Right hindlimb (tissue), 1 donor: ENCODE measurements around the gene PTPRF.
"Not testable (repeated sequence)": the region's sequence is repeated elsewhere in the genome, so short reads cannot be mapped to it uniquely, and the experiment has no call there.

ENCODE experiments used
- DNase-seq: peaks from one replicate; pipeline ENCODE4 v3.0.0-alpha.2; 2018

The PTPRF gene

DNA sequence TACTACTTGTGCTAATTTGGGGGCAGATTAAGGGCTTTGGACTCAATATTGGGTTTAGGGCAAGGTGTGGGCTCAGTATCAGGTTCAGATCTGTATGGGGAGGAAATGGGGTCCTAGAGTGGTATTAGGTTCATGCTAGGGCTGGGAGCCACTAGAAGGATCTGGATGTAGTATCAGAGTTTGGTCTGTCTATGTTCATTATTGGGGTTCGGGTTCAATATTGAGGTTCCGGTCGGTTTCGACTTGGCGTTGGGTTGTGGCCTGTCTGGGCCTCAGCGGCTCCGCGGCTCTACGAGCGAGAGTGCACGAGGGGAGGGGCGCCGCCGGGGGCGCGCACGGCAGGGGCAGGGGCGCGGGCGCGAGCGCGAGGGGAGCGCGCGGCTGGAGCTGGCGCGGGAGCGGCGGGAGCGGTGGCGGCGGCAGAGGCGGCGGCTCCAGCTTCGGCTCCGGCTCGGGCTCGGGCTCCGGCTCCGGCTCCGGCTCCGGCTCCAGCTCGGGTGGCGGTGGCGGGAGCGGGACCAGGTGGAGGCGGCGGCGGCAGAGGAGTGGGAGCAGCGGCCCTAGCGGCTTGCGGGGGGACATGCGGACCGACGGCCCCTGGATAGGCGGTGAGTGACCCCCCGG is at the start of gene PTPRF:
Gene PTPRF (plus strand): TSS at position 401 of the 624 bp plus-strand sequence. CDS start 14,193 bp downstream, outside the sequence.
- peak; percentile 78 for DNase-seq

DNA sequence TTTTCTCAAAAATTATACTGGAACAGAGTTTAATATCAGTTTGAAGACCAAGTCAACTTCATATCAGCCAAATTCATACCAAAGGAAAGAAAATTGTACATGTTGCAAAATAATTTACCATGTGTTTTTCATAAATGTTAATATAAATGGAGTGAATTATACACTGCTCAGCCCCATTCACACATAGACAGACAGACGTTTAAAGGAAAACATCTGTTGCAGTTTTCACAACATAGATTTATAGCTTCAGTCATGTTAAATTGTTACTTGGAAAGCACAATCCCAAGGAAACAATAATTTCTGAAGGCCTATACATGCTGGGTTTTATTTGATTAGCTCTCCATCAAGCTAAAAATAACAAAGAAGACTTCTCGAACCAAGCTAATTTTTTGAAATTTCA is 49.2 kb upstream of the PTPRF start:
- DNase-seq, result no peak

DNA sequence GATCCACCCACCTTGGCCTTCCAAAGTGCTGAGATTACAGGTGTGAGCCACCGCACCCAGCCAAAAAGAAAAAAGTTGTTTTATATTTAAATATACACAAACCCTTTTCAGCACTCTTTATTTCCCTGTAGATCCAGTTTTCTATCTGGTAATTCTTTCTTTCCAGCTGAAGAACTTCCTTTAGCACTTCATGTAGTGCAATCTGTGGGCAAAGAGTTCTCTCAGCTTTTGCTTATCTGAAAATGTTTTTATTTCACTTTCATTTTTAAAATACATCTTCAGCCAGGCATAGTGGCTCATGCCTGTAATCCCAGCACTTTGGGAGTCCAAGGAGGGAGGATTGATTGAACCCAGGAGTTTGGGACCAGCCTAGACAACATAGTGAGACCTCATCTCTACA is 48.5 kb upstream of the PTPRF start:
- no peak for DNase-seq

DNA sequence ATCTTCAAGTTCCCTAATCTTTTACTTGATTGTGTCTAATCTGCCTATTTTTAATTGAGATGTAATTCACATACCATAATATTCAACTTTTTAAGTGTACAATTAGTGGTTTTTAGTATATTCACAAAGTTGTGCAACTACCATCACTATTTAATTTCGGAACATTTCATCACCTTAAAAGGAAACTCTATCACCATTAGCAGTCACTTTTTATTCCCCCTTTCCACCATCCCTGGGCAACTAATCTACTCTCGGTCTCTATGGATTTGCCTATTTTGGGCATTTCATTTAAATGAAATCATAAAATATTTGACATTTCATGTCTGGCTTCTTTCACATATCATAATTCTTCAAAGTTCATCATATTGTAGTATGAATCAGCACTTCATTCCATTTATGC is 46.3 kb upstream of the PTPRF start:
- DNase-seq, result no peak

DNA sequence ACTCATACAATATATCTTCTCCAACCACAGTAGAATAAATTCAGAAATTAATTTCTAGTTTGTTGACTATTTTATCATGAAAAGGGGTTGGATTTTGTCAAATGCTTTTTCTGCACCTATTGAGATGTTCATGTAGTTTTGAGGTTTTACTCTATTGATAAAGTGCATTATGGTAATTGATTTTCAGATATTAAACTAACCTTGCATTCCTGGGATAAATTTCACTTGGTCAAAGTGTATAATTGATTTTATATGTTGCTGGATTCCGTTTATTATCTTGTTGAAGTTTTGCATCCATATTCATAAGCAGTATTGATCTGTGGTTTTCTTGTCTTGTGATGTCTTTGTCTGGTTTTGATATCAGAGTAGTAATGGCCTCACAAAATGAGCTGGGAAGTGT is 42.5 kb upstream of the PTPRF start:
- DNase-seq, result no peak

DNA sequence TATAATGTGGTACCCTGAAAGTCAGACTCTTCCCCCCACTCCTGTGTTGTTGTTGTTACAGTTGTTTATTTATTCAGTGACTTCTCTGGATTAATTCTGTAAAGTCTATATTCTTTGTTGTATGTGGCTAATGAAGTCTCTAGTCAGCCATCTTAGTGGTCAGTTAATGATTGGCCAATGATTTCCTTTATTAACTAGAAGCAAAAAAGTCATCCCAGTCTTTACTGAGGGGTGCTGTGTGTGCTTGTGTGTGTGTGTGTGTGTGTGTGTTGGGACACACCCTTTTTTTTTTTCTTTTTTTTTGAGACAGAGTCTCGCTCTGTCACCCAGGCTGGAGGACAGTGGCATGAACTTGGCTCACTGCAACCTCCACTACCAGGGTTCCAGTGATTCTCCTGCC is 39.6 kb upstream of the PTPRF start:
- DNase-seq, result no peak

DNA sequence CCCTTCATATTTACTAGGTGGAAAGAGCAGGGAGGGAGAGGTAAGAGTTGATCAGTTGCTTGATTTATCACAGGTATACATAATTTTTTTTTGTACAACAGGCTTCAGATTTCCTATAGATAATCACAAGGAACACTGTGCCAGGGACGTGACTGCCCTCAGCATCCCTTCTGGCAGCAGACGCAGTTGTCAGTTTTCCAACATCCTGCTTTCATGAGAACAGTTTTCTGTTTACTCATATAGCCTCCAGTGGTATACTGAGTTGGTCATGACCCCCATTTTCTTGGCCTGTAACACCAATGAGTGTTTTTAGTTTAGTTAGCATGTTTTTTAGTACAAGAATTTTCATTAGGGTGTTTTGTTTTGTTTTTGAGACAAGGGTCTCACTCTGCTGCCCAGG is 37.9 kb upstream of the PTPRF start:
- no peak for DNase-seq

DNA sequence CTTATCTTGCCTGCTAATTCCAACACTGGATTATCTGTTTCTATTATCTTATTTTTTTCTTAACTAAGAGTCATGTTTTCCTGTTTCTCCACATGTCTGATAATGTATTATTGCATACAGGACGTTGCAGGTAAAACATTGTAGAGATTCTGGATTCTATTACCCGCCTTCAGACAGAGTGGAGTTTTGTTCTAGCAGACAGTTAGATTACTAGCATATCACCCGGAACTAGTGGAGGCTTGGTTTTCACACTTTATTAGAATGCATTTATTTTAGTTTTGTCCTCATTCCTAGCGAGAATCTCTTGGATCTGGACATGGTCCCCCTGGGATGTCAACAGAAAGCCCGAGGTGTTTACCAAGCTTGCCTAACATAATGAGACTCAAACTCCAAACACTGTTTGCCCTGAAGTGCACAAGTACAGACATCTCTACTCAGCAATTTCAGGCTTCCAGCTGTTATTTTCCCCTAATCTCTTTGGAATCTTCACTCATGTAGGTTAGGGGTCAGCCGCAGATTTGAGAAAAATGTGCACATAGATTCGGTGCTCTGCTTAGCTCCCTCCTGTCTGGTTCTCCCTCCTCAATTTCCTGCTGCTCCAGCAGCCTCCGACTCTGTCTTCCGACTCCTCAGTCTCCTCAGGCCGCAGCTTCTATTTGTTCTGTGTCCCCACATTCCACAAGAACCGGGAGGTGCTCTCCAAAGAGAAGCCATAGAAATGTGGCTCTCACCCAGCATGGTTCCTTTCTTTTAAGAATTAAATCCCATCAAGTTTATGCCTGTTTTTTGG is 36.8 kb upstream of the PTPRF start:
- no peak for DNase-seq

DNA sequence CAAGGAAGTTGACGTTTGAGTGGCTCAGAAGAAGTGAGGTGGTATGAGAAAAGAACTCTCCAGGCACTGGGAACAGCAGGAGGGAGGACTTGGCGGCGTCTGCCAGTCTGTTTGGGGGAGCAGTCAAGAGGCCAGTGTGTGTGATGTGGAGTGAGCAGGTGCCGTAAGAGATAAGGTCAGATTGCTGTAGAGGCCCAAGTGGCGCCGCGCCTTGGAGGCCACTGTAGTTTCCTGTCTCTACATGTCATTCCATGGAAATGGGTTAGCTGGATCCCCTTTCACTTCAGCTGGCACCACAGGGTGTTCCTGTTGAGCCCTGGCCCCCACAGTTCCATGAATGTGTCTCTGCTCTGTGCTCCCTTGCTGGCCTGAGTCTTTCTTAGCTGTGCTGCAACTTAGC is 35.5 kb upstream of the PTPRF start:
- no peak for DNase-seq

DNA sequence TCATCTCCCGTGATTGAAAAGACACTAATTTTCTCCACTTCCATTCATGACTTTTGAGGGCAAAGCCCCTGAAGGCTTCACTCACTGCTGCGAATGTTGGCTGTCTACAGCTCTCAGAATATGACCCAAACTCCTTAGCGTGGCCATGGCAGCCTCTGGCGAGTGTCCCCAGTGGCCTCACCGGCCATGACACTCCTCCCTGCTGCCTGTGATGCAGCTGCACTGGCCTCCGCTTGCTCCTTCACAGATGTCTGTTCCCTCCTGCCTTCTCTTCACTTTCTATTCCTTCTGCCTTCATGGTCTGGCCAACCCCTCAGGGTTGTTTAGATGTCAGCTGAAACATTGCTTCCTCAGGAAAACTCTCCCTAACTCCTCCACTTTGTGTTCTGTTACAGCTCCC is 30.8 kb upstream of the PTPRF start:
- no peak for DNase-seq

DNA sequence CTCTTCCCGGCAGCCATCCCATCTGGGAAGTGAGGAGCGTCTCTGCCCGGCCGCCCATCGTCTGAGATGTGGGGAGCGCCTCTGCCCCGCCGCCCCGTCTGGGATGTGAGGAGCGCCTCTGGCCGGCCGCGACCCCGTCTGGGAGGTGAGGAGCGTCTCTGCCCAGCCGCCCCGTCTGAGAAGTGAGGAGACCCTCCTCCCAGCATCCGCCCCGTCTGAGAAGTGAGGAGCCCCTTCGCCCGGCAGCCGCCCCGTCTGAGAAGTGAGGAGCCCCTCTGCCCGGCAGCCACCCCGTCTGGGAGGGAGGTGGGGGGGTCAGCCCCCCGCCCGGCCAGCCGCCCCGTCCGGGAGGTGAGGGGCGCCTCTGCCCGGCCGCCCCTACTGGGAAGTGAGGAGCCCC is 28.9 kb upstream of the PTPRF start:
- DNase-seq, result not testable (repeated sequence)

DNA sequence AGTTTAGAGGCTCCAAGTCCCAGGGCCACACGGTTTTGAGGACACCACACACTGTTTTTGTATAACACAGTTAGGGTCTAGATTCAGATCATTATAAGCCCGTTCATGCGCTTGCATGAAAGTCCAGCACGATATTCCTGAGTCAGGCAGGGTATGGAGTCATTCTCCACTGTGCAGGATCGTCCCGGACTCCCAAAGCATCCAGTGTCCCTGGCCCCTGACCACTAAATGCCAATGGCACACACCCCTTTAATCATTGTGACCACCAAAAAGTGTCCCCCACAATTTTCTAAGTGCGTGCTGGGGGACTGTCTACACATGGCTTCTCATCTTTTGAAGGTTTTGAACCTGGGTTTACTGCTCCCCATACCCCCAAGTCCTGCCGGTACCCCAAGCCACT is 27.1 kb upstream of the PTPRF start:
- no peak for DNase-seq

DNA sequence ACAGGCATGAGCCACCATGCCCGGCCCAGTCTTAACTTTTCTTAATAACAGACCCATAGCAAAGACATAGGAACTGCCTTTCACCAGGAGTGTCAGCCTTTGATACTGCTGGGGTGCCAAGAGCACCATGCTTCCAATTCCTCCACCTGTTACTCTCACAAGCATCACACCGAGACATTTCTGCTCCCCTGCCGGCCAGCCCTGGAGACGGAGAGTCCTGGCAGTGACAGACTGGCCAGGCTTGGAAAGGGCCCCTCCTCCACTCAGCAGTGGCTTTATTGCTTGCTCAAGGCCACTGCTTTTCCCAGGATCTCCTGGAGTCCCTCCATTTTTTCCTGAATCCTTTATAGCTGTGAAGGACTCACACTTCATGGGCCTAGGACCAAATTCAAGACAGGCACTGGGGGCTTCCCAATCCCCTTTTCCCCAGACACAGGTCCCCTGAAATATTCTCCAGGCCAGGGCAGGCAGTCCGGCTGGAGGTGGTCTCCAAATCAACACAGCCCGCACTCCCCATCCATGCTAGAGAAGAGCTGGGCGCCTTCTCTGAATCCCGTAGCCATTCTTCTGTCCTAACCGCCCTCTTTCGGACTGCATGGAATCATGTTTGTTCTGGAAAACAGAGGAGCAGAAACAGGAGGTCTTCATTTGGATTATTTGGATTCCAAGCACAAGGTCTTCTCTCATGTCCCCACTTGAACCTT is 25.5 kb upstream of the PTPRF start:
- DNase-seq, result no peak

DNA sequence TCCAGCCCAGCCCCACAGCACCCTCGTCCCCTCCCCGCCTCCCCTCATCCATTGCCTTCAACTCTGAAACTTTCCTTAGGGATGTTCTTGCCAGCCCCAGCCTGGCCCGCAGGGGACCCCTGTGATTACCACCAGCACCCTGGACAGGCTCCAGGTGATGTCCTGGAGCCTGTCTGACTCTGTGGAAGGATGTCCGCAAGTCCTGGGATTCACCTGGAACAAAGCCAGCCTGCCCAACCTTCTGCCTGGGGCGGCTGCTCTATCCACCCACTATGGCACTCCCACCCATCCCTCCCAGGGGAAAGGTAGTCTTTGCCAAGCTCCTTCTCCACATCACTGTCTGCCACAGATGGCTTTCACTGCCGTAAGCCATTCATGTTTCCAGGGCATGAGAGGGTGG is 24.4 kb upstream of the PTPRF start:
- DNase-seq, result no peak

DNA sequence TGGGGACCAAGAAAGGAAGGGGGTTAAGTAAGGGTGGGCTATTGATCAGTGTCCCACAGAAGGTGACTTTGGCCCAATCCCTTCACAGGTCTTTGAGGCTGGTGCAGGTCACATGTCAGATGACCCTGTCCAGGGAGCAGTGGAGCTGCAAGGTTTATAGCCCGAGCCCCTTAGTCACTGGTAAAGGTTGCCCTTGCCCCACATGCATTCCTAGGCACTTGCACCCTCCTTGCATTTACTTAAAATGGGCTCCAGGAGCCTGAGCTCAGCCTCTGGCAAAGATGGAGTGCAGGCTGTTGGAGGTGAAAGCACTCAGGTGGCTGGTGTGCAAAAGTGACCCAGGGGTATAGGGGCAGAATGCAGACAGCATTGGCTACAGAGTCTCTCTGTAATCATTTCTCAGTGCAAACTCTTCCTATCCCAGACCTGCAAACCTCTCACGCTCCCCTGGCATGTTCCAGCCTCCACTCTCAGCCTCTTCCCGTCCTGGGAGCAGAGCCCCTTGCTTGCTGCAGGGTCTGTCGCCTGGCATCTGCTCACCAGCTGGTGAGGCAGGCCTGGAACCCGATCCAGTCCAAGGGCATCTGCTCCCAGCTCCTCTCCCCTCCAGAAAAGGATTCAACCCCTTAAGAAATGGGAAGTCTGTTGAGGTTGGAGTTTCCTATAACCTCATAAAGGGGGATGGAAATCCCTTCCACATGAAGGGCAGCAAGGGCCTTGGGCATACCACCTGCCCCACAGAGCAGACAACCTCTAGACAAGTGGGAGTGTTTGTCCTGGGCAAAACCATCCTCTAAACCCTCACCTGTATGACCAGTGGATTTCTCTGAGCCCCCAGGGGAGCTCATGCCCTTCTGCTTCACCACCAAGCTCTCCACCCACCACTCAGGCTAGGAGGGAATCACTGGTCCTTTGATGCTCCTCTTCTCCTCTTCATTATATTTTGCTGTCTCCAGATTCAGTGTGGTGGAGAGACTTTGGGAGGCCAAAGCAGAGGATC is 23.1 kb upstream of the PTPRF start:
- DNase-seq, result no peak

DNA sequence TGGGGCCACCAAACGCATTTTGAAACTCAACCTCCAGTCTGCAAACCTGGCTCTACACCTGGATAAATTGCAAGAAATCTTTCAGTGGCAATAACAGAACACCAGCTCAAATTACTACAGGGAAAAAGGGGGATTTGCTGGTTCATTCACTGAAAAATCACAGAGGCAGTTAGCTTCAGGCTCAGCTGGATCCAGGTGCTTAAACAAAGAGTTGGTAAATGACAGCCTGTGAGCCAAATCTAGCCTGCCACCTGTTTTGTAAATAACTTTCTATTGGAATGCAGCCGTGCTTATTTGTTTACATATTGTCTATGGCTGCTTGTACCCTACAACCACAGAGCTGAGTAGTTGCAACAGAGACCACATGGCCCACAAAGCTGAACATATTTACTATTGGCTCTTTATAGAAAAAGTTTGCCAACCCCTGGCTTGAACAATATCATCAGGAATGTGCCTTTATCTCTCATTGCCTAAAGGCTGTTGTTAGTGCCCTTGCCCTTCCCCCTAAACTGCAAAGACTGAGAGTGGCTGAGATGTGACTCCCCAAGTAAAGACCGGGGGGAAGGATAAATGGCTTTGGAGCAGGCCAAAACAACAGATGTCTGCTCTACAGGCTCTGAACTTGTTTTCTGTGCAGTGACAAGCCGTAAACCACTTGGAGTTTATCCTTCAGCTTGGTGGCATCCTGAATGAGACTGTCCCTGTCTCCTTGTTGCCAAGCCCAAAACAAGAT is 21.5 kb upstream of the PTPRF start:
- DNase-seq, result no peak

DNA sequence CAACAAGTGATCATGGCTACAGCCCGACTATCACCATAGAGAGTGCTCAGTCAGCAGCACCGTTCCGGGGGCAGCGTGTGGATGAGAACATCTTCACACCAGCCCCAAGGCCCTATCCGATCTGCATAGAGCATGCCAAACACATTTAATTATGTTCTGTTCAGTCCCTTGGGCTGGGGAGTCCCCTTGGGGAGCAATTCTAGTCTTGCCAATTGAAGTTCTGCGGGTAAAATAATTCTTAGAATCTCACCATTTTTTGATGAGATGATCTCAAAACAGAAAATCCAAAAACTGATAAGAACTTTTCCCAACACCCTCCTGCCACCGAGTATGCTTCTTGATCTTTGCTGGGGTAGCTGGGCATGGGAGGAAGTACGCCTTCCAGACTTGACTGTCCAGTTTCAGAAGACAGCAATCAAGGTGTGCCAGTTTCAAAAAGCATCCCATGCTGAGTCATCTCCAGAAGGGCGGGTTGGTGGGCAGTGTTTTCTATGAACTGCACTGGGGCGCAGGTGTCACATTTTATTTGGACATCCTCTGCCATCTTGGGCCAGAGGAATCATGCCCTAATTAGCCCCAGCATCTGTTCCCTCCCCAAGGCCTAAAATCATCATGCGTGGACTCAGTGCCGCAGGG is 20.8 kb upstream of the PTPRF start:
- no peak for DNase-seq

DNA sequence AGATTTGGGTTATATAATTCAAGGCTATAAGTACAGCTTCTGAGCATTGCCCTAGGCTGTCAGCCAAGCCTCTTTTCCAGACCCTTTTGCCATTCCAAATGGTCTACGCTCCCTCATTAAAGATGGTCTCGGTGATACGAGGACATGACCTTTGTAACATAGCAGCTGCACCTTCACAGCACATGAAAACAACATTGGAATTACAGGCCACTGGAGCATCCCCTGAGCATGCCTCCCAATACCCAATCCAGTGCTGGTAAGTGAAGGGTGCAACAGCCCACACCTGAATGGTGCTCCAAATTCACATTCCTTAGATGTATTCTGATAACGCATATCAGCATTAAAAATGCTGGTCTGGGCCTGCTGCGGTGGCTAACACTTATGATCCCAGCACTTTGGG is 20.1 kb upstream of the PTPRF start:
- DNase-seq, result no peak

DNA sequence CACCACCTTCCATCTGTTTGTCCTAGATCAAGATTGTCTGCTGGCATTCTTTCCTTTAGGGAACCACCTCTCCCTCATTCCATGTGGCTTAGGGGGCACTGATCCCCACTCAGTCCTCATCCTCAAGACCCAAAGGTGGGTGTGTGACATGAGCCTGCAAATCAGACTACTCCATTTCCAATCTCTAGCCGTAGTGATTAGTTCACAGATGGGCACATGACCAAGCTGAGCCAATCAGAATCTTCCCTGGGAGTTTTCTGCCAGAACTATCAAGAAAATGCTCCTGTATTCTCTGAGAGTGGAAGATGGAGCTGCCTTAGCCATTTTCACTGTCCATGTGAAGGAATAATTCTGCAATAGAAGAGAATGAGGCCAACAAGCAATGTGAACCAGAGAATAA is 19.3 kb upstream of the PTPRF start:
- no peak for DNase-seq

DNA sequence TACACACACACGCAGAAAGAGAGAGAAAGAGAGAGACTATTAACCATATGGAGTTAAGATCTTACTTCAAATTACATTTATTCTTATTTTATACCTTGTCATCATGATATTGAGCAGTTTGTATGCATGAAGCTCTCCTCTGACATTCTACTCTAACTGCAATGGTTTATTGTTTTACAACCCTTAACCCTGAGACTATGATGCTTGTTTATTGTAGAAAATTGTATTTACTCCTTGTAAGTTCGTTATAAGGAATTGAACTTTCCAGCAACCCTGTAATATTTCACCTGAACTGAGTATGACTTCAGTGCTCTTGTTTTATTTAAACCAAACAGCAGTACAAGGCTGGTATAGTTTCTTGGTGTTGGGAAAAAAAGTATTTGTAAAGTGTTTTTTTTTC is 18.6 kb upstream of the PTPRF start:
- DNase-seq, result no peak

DNA sequence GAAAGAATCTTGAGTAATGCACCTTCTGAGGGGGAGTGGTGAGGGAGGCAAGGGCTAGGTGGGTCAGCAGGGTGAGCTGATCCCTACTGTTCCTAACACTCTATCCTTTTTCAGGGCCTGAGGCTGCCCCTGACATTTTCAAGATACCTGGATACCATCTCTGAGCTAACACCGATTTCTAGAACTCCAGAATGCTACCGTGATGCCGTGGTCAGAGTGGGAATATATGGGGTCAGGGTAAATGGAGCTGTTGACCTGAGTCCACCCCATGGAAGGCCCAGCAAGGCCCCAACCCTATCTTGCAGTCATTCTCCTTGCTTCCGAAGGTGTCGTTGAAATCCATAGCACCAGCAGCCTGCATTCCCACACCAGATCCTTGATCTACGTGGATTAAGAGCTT is 18.0 kb upstream of the PTPRF start:
- DNase-seq, result no peak
